SJCRH30 (cell line): ENCODE results near the gene SMC1A. TPM values are rescaled to one million over a fixed set of nuclear protein-coding genes. Genes with fewer than 3 reads are reported as not detected.
"Not testable (repeated sequence)": the region's sequence is repeated elsewhere in the genome, so short reads cannot be mapped to it uniquely, and the experiment has no call there.

Experiments used
- DNase-seq, 2 experiments: peaks; one replicate each; pipeline ENCODE4 v3.0.0-alpha.2; 2015 to 2020
- H3K27ac ChIP-seq: fragments of 250-450 bp; sonication (Bioruptor Pico); 2 replicates; pipeline ENCODE4 v1.5.1; 2020; ENCODE audit warnings: mild to moderate bottlenecking, moderate library complexity
- H3K27me3 ChIP-seq: fragments of 250-450 bp; sonication (Bioruptor Pico); 2 replicates; pipeline ENCODE4 v1.5.1; 2020; ENCODE audit warnings: mild to moderate bottlenecking, moderate library complexity
- H3K36me3 ChIP-seq: fragments of 250-450 bp; sonication (Bioruptor Pico); 2 replicates; pipeline ENCODE4 v1.5.1; 2020; ENCODE audit warnings: mild to moderate bottlenecking, moderate library complexity
- H3K4me1 ChIP-seq: fragments of 250-450 bp; sonication (Bioruptor Pico); 2 replicates; pipeline ENCODE4 v1.5.1; 2020; ENCODE audit warnings: mild to moderate bottlenecking, moderate library complexity
- H3K4me3 ChIP-seq: fragments of 250-450 bp; sonication (Bioruptor Pico); 2 replicates; pipeline ENCODE4 v1.5.1; 2020; ENCODE audit warnings: mild to moderate bottlenecking, moderate library complexity
- H3K9me3 ChIP-seq: fragments of 250-450 bp; sonication (Bioruptor Pico); replicated peaks from 2 replicates; pipeline ENCODE4 v1.5.1; 2020; ENCODE audit warnings: mild to moderate bottlenecking, moderate library complexity
- total RNA-seq: library from RNA; depleted of rRNA; stranded (reverse); fragments of >200 nt; shearing (Covaris generic); gene quantifications from 2 replicates; pipeline ENCODE4 v1.2.3, GENCODE V29; 2014

SMC1A gene
- total RNA-seq, 1 experiment from 2014 or later = 58.6 TPM

DNA sequence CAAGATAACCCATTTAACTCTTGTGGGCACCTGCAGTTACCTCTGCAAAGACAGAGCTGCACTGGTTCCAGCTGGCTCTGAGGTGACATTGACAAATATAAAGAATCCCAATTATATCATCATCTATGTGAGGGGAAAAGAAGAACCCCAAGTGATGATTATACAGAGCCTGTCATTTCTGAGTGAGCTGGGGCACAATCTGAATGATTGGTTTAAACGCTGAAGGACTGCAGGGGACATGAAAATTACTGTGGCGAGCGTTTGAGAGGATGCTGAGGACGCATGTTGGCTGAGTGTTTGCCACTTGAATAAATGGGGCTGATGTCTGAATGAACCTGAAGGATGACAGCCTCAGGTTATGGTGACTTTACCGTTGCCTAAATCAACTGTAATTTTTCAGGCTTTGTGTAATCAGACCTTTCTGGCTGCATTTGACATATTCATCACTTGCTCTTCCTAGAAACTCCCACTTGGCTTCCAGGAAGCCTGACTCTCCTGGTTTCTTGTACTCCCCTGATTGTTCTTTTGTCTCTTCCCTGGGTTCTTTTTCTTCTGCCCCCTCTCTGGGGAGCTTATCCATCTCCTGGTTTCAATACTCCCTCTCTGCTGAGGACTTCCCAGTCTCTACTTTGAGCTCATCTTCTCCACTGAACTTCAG is 15.8 kb upstream of the SMC1A start:
- Histone ChIP-seq H3K4me1 (no peaks in the 10 kb centered on the region), H3K27ac (no peak overlapping the region), H3K4me3 (no peak overlapping the region), H3K36me3 (no peaks in the 10 kb centered on the region), H3K27me3 (no peaks in the 10 kb centered on the region), H3K9me3 (no peaks in the 10 kb centered on the region)
- no peak for DNase-seq

DNA sequence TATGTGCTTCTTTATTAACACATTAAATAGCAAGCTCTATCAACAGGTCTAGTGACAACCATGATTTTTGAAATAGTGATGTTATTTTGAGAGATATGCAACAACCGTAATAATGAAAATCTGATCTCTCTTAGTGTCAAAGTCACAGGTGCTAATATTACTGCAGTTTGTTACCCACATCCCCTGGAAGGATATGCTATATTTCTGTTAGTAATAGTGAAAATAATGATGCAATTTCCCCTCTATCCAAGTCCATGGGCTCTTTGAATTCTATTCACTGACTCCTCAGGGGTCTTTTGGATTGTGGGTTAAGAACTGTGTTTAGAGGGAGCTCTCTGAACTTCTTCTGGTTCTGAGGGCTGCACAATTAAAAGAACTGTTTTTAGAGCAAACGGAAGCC is 14.8 kb upstream of the SMC1A start:
- Histone ChIP-seq H3K4me1 (no peaks in the 10 kb centered on the region), H3K27ac (no peak overlapping the region), H3K4me3 (no peak overlapping the region), H3K36me3 (no peaks in the 10 kb centered on the region), H3K27me3 (no peaks in the 10 kb centered on the region), H3K9me3 (no peaks in the 10 kb centered on the region)
- DNase-seq = no peak

DNA sequence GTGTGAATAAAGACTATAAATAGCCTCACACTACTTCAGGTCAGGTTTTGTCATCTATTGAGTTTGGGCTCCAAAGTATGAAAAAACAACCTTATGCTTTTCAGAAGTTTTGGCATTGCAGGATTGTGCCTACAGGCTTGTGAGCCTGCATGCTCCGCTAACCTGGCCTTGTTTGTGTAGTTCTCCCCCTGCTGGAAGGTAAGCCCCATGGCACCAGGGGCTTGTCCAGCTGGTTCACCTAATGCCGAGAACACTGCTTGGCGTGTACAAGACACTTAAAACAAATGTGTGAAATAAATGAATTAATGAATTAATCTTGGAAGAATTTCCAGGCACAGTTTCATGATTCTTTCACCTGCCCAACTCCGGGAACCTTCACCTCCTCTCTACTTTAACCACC is 13.5 kb upstream of the SMC1A start:
- Histone ChIP-seq H3K27me3 (no peaks in the 10 kb centered on the region), H3K9me3 (no peaks in the 10 kb centered on the region), H3K4me3 (no peak overlapping the region), H3K27ac (no peak overlapping the region), H3K4me1 (no peaks in the 10 kb centered on the region), H3K36me3 (no peaks in the 10 kb centered on the region)
- peak; percentile 45 to 63 for DNase-seq

DNA sequence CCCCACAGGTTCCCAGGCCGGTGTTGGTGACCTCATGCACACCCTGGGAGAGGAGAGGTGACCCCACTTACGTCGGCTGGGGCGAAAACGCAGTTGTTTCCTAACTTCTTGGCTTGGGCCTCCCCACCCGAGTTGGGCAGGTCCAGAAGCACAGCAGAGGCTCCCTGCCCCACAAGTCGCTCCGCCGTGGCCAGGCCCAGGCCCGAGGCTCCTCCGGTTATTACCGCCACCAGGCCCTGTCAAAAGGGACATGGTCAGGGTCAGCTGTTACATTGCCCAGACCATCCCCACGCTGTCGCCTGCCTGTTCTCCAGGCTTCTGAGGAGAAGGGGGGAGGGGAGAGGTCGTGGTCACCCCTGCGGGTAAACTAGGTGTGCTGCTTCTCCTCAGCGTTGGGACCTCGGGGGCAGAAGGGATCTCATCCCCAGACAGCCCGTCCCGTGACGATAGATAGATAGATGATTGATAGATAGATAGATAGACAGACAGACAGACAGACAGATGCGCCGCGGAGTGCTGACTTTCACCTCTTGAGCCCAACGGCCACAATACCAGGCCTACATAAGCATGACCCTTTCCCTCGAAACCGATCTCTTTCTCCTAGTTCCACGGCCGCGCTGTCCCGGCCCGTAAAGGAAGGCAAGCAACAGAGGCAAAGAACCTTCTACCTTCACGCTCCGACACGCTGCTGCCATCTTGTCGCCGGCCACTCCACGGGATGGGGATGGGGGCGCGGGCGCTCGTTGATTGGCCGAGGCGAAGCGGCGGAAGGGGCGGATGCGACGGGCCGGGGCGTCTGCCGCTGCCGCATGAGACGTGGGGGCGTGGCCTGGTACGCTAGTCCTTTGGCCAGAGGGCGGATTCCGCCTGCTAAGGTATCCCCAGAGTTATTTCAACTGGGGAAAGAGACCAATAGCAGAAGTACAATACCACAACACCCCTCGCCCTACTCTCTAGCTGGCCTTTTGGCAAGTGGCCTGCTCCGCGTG is 11.5 kb upstream of the SMC1A start, which contains the start of gene HSD17B10:
Gene HSD17B10, minus strand, starts transcription at position 720 of the 989 bp plus-strand sequence. Its CDS starts 25 bp downstream, at position 695.
- Histone ChIP-seq H3K4me1 (no peaks in the 10 kb centered on the region), H3K27me3 (no peaks in the 10 kb centered on the region), H3K9me3 (no peaks in the 10 kb centered on the region), H3K4me3 (peak within 1 kb of the TSS; percentile 70), H3K27ac (peak within 1 kb of the TSS; percentile 51), H3K36me3 (no peaks in the 10 kb centered on the region)
- peak; percentile 83 to 86 for DNase-seq

DNA sequence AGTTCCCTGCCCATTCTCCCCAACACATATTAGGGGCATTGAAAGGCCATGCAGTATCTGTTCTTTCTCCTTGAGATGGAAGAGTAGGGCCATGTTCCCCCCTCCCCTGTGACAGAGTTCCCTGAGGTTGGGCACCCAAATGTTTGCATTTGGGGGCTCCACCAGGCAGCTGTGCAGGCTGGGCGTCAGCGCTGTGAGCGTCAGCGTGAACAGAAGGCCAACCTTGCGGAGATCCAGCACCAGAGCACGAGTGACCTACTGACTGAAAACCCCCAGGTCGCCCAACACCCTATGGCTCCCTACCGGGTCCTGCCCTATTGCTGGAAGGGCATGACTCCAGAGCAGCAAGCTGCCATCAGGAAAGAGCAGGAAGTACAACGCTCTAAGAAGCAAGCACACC is 7.8 kb upstream of the SMC1A start:
- Histone ChIP-seq H3K27ac (no peak overlapping the region), H3K9me3 (no peaks in the 10 kb centered on the region), H3K36me3 (no peaks in the 10 kb centered on the region), H3K4me1 (no peaks in the 10 kb centered on the region), H3K4me3 (no peak overlapping the region), H3K27me3 (no peaks in the 10 kb centered on the region)
- DNase-seq = no peak

DNA sequence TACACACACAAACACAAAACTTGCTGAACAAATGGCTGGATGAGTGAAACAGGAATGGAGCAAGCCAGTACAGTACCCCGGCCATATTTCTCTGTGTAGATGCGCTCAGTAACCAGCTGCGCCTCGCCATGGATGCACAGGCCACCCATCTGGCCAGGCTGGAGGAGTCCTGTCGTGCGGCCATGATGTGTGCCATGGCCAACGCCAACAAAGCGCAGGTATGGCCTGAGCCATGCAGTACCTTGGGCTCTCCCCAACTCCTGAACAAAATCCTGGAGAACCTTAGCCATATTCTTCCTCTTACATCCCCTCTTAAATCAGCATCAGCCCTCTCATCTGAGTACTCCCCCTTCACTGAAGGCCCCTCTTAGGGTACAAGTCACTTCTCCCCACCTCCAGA is 7.3 kb upstream of the SMC1A start:
- no peaks in the 10 kb centered on the region for H3K4me1 ChIP-seq
- no peak for DNase-seq
- no peaks in the 10 kb centered on the region for H3K9me3 ChIP-seq
- H3K4me3 ChIP-seq = no peak overlapping the region
- no peaks in the 10 kb centered on the region for H3K27me3 ChIP-seq
- no peak overlapping the region for H3K27ac ChIP-seq
- no peaks in the 10 kb centered on the region for H3K36me3 ChIP-seq

DNA sequence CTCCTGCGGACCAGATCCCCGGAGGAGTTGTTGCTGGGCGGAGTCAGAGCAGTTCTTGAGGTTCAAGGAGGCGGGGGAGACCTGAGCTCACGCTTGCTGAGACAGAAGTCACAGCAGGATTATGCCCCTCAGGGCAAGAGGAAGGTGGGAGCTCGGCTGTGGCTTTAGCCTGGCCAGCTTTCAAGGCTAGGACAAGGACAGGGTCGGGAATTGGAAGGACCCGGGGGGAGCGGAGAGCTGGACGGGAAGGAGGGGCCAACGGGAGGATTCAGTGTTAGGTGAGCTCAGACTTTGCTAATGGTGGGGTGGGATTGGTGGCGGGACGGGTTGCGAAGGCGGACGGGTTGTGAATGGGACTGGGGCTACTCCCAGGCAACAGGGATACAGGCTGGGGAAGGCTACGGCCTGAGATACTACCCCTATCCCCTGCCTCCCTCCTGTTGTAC is 430 bp upstream of the SMC1A start, which contains the start of gene RIBC1:
Gene RIBC1, plus strand, starts transcription at position 13 of the 446 bp plus-strand sequence. CDS start 3,404 bp downstream, outside the sequence.
- H3K27me3 ChIP-seq = no peaks in the 10 kb centered on the region
- peak within 1 kb of the TSS; percentile 98 for H3K27ac ChIP-seq
- DNase-seq = no peak
- H3K9me3 ChIP-seq = no peaks in the 10 kb centered on the region
- H3K36me3 ChIP-seq = no peaks in the 10 kb centered on the region
- H3K4me1 ChIP-seq = no peaks in the 10 kb centered on the region
- peak within 1 kb of the TSS; percentile 89 for H3K4me3 ChIP-seq

DNA sequence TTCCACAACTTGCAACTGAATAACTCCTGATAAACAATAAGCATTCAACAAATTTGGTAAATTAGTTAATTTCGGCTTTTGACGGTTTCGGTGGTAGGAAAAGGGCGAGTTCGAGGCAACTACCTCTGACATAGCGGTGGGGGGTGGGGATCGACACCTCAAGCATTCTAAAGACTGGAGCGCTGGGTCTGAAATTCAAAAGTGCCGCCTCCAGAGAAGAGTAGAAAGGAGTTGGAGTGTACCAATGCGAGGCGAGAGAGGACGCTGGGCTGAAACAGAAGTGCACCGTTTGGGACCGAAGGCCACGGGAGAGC is 725 bp downstream of the SMC1A start:
- no peaks in the 10 kb centered on the region for H3K4me1 ChIP-seq
- no peaks in the 10 kb centered on the region for H3K36me3 ChIP-seq
- H3K9me3 ChIP-seq = no peaks in the 10 kb centered on the region
- DNase-seq = no peak
- H3K27me3 ChIP-seq = no peaks in the 10 kb centered on the region
- H3K27ac ChIP-seq = peak overlapping the region; percentile 98
- peak overlapping the region; percentile 89 for H3K4me3 ChIP-seq

DNA sequence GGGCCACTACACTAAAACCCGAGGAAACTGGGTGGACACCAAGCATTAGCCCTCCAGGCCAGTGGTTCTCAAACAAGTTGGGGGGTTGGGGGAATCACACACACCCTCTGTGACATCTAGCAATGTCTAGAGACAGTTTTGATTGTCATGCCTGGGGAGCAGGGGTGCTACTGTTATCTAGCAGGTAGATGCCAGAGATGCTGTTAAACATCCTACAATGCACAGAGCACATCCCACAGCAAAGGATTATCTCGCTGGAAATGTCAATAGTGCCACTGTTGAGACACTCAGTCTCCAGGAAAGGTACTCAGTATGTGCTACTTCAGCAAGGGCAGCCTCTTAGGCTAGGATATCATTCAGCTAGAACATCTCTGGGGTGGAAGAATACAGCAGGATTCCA is 1.3 kb downstream of the SMC1A start:
- Histone ChIP-seq H3K4me1 (no peaks in the 10 kb centered on the region), H3K4me3 (peak overlapping the region; percentile 89), H3K36me3 (no peaks in the 10 kb centered on the region), H3K27me3 (no peaks in the 10 kb centered on the region), H3K9me3 (no peaks in the 10 kb centered on the region), H3K27ac (no peak overlapping the region)
- no peak for DNase-seq

DNA sequence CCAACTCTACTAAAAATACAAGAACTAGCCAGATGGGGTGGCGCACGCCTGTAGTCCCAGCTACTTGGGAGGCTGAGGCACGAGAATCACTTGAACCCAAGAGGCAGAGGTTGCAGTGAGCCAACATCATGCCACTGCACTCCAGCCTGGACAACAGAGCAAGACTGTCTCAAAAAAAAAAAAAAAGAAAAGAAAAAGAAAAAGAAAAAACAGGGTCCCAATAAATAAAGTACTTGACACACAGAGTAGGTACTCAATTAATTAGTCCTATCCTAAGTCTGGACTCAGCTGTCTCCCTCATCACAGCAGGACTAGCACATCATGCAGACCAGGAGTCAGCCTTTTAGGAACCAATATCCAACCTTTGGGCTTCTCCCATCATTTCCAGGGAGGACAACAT is 2.1 kb downstream of the SMC1A start:
- H3K4me1 ChIP-seq, H3K36me3 ChIP-seq, H3K27ac ChIP-seq, H3K27me3 ChIP-seq, H3K9me3 ChIP-seq, DNase-seq, H3K4me3 ChIP-seq: not testable (repeated sequence)

DNA sequence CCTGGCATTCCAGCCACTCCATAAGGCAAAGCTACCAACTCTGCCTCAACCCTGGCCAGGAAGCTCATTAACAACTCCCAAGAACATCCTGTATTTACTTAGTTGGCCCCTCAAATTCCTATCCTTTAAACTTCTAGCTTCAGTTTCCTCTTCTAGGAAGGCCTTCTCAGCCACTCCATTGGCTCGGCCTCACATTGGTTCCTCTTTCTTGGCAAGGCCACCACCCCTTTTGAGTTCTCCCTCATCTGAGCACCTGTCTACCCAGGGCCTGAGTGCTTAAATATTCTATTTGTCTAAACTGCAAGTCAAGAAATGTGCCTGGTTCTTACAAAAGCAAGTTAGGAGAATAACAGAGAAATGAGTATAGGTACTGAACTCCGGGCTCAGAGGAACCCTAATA is 10.0 kb downstream of the SMC1A start:
- no peak overlapping the region for H3K27ac ChIP-seq
- H3K27me3 ChIP-seq = no peaks in the 10 kb centered on the region
- no peaks in the 10 kb centered on the region for H3K4me1 ChIP-seq
- peaks cover 2% of the 10 kb centered on the region; the same call in 1 of the 2 replicates for H3K36me3 ChIP-seq
- DNase-seq = no peak
- no peaks in the 10 kb centered on the region for H3K9me3 ChIP-seq
- no peak overlapping the region for H3K4me3 ChIP-seq

DNA sequence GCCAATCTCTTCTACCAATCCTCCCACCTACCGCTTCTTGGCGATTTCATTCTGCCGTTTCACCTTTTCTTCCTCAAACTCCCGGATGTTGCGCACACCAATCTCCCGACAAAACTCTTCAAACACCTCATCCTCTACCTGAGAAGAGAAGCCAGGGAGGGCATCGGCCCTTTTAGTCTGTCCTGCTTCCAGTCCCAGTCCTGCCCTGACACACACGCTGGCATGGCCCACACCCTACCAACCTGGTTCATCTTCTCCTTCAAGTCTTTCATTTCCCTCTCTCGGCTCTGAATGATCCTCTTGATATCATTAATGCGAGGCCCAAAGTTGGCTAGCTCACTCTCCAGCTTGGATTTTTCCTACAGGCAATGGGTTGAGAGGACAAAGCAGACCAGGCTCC is 18.9 kb downstream of the SMC1A start:
- Histone ChIP-seq H3K4me3 (no peak overlapping the region), H3K9me3 (no peaks in the 10 kb centered on the region), H3K27ac (no peak overlapping the region), H3K4me1 (no peaks in the 10 kb centered on the region), H3K27me3 (no peaks in the 10 kb centered on the region), H3K36me3 (0 out of 2 replicates have a peak, but pooled peaks cover 3% of the 10 kb centered on the region)
- DNase-seq = no peak

DNA sequence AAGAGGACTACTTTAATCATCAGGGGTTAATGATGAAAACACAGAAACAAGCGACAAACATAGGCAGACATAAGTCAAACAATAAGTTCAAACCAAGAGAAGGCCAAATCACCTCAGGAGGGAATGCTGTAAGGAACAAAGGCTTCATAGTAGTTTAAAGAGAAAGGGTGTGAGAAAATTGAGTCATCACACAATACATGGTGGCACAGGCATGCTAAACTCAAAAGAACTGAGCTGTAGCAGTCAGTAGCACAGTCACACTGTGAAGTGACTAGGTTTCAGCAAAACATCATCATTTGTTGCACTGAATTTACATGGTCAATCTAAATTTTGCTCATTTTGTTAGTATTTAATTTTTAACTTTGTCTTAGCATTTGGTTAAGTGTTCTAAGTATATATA is 24.2 kb downstream of the SMC1A start:
- Histone ChIP-seq H3K4me3 (no peak overlapping the region), H3K27ac (no peak overlapping the region), H3K27me3 (no peaks in the 10 kb centered on the region), H3K36me3 (peaks cover 5% of the 10 kb centered on the region; the same call in 1 of the 2 replicates), H3K9me3 (no peaks in the 10 kb centered on the region), H3K4me1 (no peaks in the 10 kb centered on the region)
- no peak for DNase-seq

DNA sequence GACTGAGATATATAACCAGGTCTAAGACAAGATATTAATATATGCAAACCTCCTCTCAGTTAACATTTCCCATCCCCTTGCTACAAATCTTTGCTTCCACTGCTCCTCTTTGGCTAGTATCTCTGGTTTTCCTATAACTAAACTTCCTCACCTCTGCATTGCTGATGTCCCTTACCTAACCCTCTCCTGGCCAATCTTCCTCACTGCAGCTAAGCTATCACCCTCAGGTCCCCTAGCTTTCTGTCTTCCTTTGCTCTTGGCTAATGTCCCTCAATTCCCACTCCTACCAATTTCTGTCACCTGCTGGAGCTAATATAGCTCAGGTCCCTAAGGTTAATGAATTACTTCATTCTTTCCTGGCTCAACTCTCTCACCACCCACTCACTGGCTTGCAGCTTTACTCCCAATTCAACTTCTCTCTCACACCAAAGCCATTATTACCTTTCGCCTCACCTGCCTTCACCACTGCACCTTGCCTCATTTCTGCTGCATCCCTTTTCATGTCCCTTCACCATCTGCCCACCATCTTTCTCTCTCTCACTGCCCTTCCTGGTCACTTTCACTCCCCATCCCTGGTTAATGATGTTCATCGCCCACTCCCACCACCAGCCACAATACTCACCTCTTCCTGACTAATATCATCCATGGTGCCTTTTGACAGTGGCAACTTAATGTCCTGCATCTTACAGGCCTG is 26.7 kb downstream of the SMC1A start:
- Histone ChIP-seq H3K36me3 (peaks cover 2% of the 10 kb centered on the region; the same call in 1 of the 2 replicates), H3K27me3 (no peaks in the 10 kb centered on the region), H3K4me1 (no peaks in the 10 kb centered on the region), H3K9me3 (no peaks in the 10 kb centered on the region), H3K4me3 (no peak overlapping the region), H3K27ac (no peak overlapping the region)
- no peak for DNase-seq
